Testis (tissue), 2 donors: Measurements from ENCODE around the gene LYZ.

Source experiments
- CTCF ChIP-seq, 3 experiments: fragments of 450-650 bp in 2 of 3; fragments of 200-600 bp in 1 of 3; sonication (generic) in 1 of 3; IDR thresholded peaks; one replicate each; pipeline ENCODE4 v1.5.1; 2016 to 2019; ENCODE audit warnings: antibody characterized with exemption in 3 of 3, mild to moderate bottlenecking in 2 of 3, moderate library complexity in 1 of 3
- POLR2A ChIP-seq: fragments of 450-650 bp; IDR thresholded peaks from one replicate; pipeline ENCODE4 v1.6.1; 2017; ENCODE audit warnings: antibody characterized with exemption, mild to moderate bottlenecking, moderate library complexity

GRCh38 chr12:69313209-69313608 is 35.0 kb upstream of the LYZ start:
- TF ChIP-seq CTCF (IDR thresholded peaks at IDR 0.05) (no peak), POLR2A (no peak)
